Inflammatory macrophage treated with lipopolysaccharide for 4 hours (primary cell): ENCODE measurements around the gene PAX3.
"Not testable (repeated sequence)": the region's sequence is repeated elsewhere in the genome, so short reads cannot be mapped to it uniquely, and the experiment has no call there.

ENCODE experiments used
- DNase-seq: peaks from one replicate; pipeline ENCODE4 v3.0.0-alpha.2; 2020

PAX3 gene

DNA sequence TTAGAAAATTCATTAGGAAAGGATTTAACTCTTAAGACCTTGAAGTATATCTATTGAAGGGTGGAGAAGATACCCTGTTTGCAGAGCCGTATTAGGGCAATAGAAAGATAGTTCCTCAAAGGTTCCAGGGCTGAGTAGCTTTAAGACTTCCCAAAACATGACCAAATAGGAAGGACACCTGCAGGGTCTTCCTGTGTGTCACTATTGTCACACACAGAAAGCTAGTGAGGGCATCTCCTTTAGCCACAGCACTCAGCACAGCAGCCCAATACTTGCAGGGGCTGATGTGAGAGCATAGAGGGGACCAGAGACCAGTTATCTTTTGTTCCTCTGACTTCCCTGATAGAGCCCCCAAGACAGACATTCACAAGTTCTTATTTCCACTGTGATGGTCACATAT lies 93.7 kb downstream of the PAX3 start:
- DNase-seq: no peak

DNA sequence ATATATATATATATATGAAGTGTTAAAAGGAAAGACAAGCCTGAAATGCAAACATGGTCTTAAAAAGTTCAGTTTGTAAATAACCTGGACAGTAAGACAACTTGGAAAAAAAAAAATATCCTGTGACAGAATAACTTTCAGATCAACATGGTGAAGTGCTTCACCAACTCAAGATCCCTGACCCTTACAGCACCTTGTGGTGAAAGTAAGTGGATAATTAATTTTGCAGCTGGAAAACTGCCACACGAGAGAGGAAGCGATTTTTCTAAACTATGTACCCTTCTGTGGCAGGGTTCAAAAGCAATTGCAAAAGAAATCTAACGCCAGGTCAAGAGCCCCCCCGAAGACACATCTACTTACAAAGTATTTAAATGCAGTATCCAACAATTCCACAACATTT lies 95.8 kb downstream of the PAX3 start:
- DNase-seq: no peak

GRCh38 chr2:222196159-222196558 lies 102.6 kb downstream of the PAX3 start:
- no peak for DNase-seq

DNA sequence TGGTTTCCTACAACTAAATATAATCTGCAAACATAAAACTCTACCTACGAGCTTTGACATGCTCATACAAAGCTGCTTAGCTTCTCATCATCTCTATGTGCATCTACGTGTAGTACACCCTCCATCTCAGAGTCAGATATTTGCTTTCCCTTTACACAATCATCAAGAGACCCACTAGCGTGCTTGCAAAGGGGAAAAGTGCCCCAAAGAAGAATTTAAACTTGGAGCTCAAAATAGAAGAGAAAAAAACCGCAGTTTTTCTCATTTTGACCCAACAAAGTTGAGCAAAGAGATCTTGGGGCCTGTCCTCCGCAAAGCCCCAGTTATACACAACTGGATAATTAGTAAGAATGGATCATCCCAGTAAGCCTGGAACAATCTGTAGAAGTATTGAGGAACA lies 104.1 kb downstream of the PAX3 start:
- no peak for DNase-seq

- DNase-seq: no peak
Observed at GRCh38 chr2:222193328-222193983, 105.3 kb downstream of the PAX3 start.

DNA sequence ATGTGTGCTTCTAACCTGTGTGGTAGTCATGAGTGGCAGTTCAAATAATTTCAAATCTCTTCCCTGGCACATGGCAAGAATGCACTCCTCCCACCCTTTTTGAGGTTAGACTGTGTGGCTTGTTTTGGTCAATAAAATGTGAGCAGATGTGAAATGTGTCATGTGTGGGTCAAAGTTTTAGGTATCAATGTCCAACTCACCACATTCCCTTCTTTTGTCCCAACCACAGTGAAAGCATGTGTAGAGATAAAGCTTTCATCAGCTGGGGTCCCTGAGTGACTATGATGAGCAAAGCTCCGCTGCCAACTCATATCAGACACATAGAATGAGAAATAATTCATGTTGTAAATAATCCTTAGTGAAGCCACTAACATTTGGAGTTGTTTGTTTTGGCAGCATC lies 118.2 kb downstream of the PAX3 start:
- no peak for DNase-seq

DNA sequence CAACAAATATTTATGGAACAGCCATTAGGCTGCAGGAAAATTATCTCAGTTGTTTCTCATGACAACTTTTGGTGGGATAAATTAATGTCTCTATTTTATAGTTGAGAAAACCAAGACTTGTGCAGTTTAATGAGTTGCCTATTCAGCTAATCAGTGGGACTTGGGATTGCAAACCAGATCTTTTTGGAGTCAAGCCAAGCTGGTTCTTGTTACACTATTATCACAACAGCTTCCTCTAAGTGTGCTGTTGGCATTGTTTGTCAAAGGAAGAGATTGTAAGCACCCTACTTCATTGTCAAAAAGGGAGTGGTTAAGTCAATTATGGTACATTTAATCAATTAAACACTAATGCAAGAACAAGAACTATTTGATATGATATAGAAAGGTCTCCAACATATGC lies 119.2 kb downstream of the PAX3 start:
- DNase-seq: no peak

GRCh38 chr2:222178450-222178849 lies 120.3 kb downstream of the PAX3 start:
- no peak for DNase-seq

GRCh38 chr2:222176890-222177289 lies 121.9 kb downstream of the PAX3 start:
- DNase-seq: no peak

- no peak for DNase-seq
Observed at GRCh38 chr2:222174450-222174849, 124.3 kb downstream of the PAX3 start.

- no peak for DNase-seq
Observed at GRCh38 chr2:222169346-222169745, 129.5 kb downstream of the PAX3 start.

GRCh38 chr2:222167762-222168161 lies 131.0 kb downstream of the PAX3 start:
- DNase-seq: no peak

- no peak for DNase-seq
Observed at GRCh38 chr2:222160944-222161343, 137.9 kb downstream of the PAX3 start.

DNA sequence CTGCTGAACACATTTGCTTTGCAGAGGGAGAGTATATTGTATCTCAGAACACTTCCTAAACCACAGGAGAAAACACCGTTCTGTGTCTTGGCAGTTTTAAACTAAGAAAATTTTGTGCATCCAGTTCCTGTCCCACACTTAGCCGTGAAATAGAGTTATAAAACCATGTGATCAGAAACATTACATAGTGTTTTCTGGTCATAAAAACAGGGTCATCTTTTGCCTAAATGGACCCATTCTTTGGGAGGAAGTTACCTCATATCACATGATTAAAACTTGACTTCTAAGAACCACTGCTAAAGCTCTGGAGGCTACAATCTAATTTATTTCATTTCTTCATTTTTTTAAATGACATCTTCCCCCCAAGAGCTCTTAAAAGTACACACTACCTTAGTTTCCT lies 138.7 kb downstream of the PAX3 start:
- no peak for DNase-seq

GRCh38 chr2:222159221-222159620 lies 139.6 kb downstream of the PAX3 start:
- DNase-seq: no peak

GRCh38 chr2:222155003-222155664 lies 143.7 kb downstream of the PAX3 start:
- DNase-seq: not testable (repeated sequence)
